MCF 10A (cell line): ENCODE results near the gene CSTB. TPM values are rescaled to one million over a fixed set of nuclear protein-coding genes. Genes with fewer than 3 reads are reported as not detected.

Experiments used
- BruUV-seq: library from RNA; stranded (reverse); fragments of 400-500 nt; replicated peaks from 2 replicates; lab custom pipeline; 2021; lab: Mats Ljungman, UMichigan
- CTCF ChIA-PET: fragments of 300-600 bp; sonication (Branson Sonifier 250); formaldehyde crosslinking; extraction: SDS; loops from one replicate; lab custom pipeline; 2021; ENCODE audit warnings: antibody characterized with exemption, inconsistent platforms; lab: Yijun Ruan, JAX
- POLR2A ChIA-PET: fragments of 300-600, 350-650 bp; sonication (Branson Sonifier 250); formaldehyde crosslinking; extraction: SDS; loops from one replicate; lab custom pipeline; 2020; ENCODE audit warnings: antibody characterized with exemption, inconsistent platforms; lab: Yijun Ruan, JAX
- DNase-seq: peaks from one replicate; pipeline ENCODE4 v3.0.0-alpha.2; 2018; ENCODE audit not compliant: unreplicated experiment
- H3K27ac Mint-ChIP-seq: one replicate; pipeline ENCODE4 v1.8.0; 2022; ENCODE audit warnings: mild to moderate bottlenecking, low read depth, mixed read lengths; ENCODE audit not compliant: unreplicated experiment
- H3K27me3 Mint-ChIP-seq: one replicate; pipeline ENCODE4 v1.8.0; 2022; ENCODE audit warnings: mixed read lengths; ENCODE audit not compliant: insufficient read depth, unreplicated experiment
- H3K36me3 Mint-ChIP-seq: one replicate; pipeline ENCODE4 v1.8.0; 2022; ENCODE audit warnings: mild to moderate bottlenecking, moderate library complexity, mixed read lengths; ENCODE audit not compliant: insufficient read depth, unreplicated experiment
- H3K4me1 Mint-ChIP-seq: one replicate; pipeline ENCODE4 v1.8.0; 2022; ENCODE audit warnings: mixed read lengths; ENCODE audit not compliant: insufficient read depth, unreplicated experiment
- H3K4me3 Mint-ChIP-seq: one replicate; pipeline ENCODE4 v1.8.0; 2022; ENCODE audit warnings: mild to moderate bottlenecking, moderate library complexity, mixed read lengths; ENCODE audit not compliant: unreplicated experiment
- H3K9me3 Mint-ChIP-seq: one replicate; pipeline ENCODE4 v1.8.0; 2022; ENCODE audit warnings: mixed read lengths; ENCODE audit not compliant: unreplicated experiment
- CTCF ChIP-seq: fragments of 200-600 bp; IDR thresholded peaks from one replicate; pipeline ENCODE4 v1.8.0; 2022; ENCODE audit warnings: antibody characterized with exemption, mild to moderate bottlenecking; ENCODE audit not compliant: unreplicated experiment
- intact Hi-C: fragments of 100-400 bp; cut with micrococcal nuclease; formaldehyde crosslinking; loops from 2 replicates; pipeline ENCODE4 v1.14.1; 2022
- total RNA-seq: library from RNA; stranded (reverse); gene quantifications from 2 replicates; pipeline ENCODE4 v1.2.3, GENCODE V29; 2022

The CSTB gene
- total RNA-seq, 1 experiment from 2014 or later = 60.5 TPM

- DNase-seq = no peak
- CTCF ChIA-PET = no interaction called here
- H3K9me3 Mint-ChIP-seq = no peaks in the 10 kb centered on the region
- TF ChIP-seq CTCF = no peak
- no peaks in the 10 kb centered on the region for H3K4me1 Mint-ChIP-seq
- H3K27me3 Mint-ChIP-seq = no peaks in the 10 kb centered on the region
- H3K27ac Mint-ChIP-seq = no peak overlapping the region
- POLR2A ChIA-PET = interaction anchor here (1.2 kb wide), 1 partner anchor 11 kb away, joined by 3 read pairs; no protein-coding TSS in a partner anchor
- H3K36me3 Mint-ChIP-seq = peaks cover 72% of the 10 kb centered on the region
- H3K4me3 Mint-ChIP-seq = no peak overlapping the region
- BruUV-seq = no TSS peak
- intact Hi-C loops = no loop called here
Measured at GRCh38 chr21:43793243-43793642, 17.1 kb upstream of the CSTB start.

- H3K27me3 Mint-ChIP-seq = no peaks in the 10 kb centered on the region
- peaks cover 64% of the 10 kb centered on the region for H3K36me3 Mint-ChIP-seq
- H3K4me1 Mint-ChIP-seq = no peaks in the 10 kb centered on the region
- POLR2A ChIA-PET = interaction anchor here (0.7 to 1.2 kb wide), 2 partner anchors 10 to 219 kb away, joined by 3 read pairs; no protein-coding TSS in a partner anchor
- no peaks in the 10 kb centered on the region for H3K9me3 Mint-ChIP-seq
- no peak overlapping the region for H3K27ac Mint-ChIP-seq
- CTCF ChIA-PET = no interaction called here
- no peak for TF ChIP-seq CTCF
- H3K4me3 Mint-ChIP-seq = no peak overlapping the region
- intact Hi-C loops = no loop called here
- BruUV-seq = no TSS peak
- DNase-seq = no peak
Measured at GRCh38 chr21:43792406-43792805, 16.3 kb upstream of the CSTB start.

- H3K27ac Mint-ChIP-seq = peak overlapping the region; percentile 84
- peak overlapping the region; percentile 91 for H3K4me3 Mint-ChIP-seq
- DNase-seq = no peak
- ChIA-PET CTCF (interaction anchor here (0.6 to 2.6 kb wide), 18 partner anchors 9 to 1287 kb away, joined by 3 to 9 read pairs (median 3); no protein-coding TSS in a partner anchor), POLR2A (interaction anchor here (0.6 to 2.2 kb wide), 14 partner anchors 11 to 479 kb away, joined by 3 to 11 read pairs (median 4); partner anchors contain the start of genes PDXK and TRAPPC10)
- BruUV-seq = no TSS peak
- H3K4me1 Mint-ChIP-seq = no peaks in the 10 kb centered on the region
- intact Hi-C loops = no loop called here
- TF ChIP-seq CTCF = no peak
- H3K27me3 Mint-ChIP-seq = no peaks in the 10 kb centered on the region
- H3K36me3 Mint-ChIP-seq = peaks cover 40% of the 10 kb centered on the region
- H3K9me3 Mint-ChIP-seq = no peaks in the 10 kb centered on the region
Measured at GRCh38 chr21:43790010-43790524, 14.0 kb upstream of the CSTB start.

GRCh38 chr21:43789276-43790009 lies 13.3 kb upstream of the CSTB start, which contains the start of gene RRP1:
Gene RRP1 (plus strand): TSS chr21:43789577. CDS start chr21:43789630, 53 bp downstream.
- TSS peak; percentile 42 for BruUV-seq
- H3K4me1 Mint-ChIP-seq = peaks cover 6% of the 10 kb centered on the region
- H3K27me3 Mint-ChIP-seq = no peaks in the 10 kb centered on the region
- peak within 1 kb of the TSS; percentile 84 for H3K27ac Mint-ChIP-seq
- intact Hi-C loops = loop anchor here (1.0 kb wide), 1 partner anchor 129 kb away; no protein-coding TSS in a partner anchor
- H3K4me3 Mint-ChIP-seq = peak within 1 kb of the TSS; percentile 91
- no peaks in the 10 kb centered on the region for H3K9me3 Mint-ChIP-seq
- CTCF ChIA-PET = interaction anchor here (0.6 to 2.6 kb wide), 18 partner anchors 10 to 1288 kb away, joined by 3 to 9 read pairs (median 3); no protein-coding TSS in a partner anchor
- peaks cover 36% of the 10 kb centered on the region for H3K36me3 Mint-ChIP-seq
- POLR2A ChIA-PET = interaction anchor here (0.6 to 2.2 kb wide), 20 partner anchors 11 to 897 kb away, joined by 3 to 11 read pairs (median 4); partner anchors contain the start of genes HSF2BP, NDUFV3, PDXK and RRP1B
- TF ChIP-seq CTCF = peak; percentile 93
- DNase-seq = peak; percentile 85
